Right lobe of liver (tissue), 6 donors: ENCODE measurements around the gene ATP1A2. TPM values are rescaled to one million over a fixed set of nuclear protein-coding genes. Genes with fewer than 3 reads are reported as not detected.
A peak's percentile ranks its signal among the peaks of the same experiment; 100 is the strongest.

Experiments
- ATAC-seq, 4 donors: fragments of 200-7000 bp; cut with Tn5 transposase; one replicate each; pipeline ENCODE4 v1.9.1; 2020; ENCODE audit warnings: mild to moderate bottlenecking in 4 of 4, moderate library complexity in 4 of 4
- DNase-seq, 3 donors: peaks; one replicate each; pipeline ENCODE4 v3.0.0-alpha.2; 2020
- H3K27ac ChIP-seq, 3 donors: fragments of 200-600 bp; one replicate each; pipeline ENCODE4 v1.8.0; 2022
- H3K27me3 ChIP-seq, 2 donors: fragments of 200-600 bp; one replicate each; pipeline ENCODE4 v1.8.0; 2022
- H3K36me3 ChIP-seq, 4 donors: fragments of 200-600 bp; sonication (generic) in 1 of 4; one replicate each; pipeline versions ENCODE4 v1.5.1 to v1.8.0; 2017 to 2022; ENCODE audit warnings: control low read depth in 1 of 4
- H3K4me1 ChIP-seq, 4 donors: fragments of 200-600 bp; sonication (generic) in 1 of 4; one replicate each; pipeline versions ENCODE4 v1.5.1 to v1.8.0; 2017 to 2022; ENCODE audit warnings: control low read depth in 1 of 4
- H3K4me3 ChIP-seq, 3 donors: fragments of 200-600 bp; one replicate each; pipeline ENCODE4 v1.8.0; 2022
- H3K9me3 ChIP-seq, 4 donors: fragments of 200-600 bp; sonication (generic) in 1 of 4; one replicate each; pipeline versions ENCODE4 v1.5.1 to v1.8.0; 2017 to 2022; ENCODE audit warnings: control low read depth in 1 of 4
- CTCF ChIP-seq, 4 donors: fragments of 200-600 bp in 3 of 4; fragments of 450-650 bp in 1 of 4; IDR thresholded peaks; one replicate each; pipeline versions ENCODE4 v1.5.1 to v1.8.0; 2016 to 2022; ENCODE audit warnings: antibody characterized with exemption in 4 of 4, mild to moderate bottlenecking in 2 of 4
- POLR2A ChIP-seq: fragments of 450-650 bp; IDR thresholded peaks from one replicate; pipeline ENCODE4 v1.6.1; 2017; ENCODE audit warnings: antibody characterized with exemption, mild to moderate bottlenecking
- WGBS: methylation state at CpG from one replicate; pipeline ENCODE4 v1.1.6; 2018; ENCODE audit warnings: low coverage, low lambda C conversion rate; ENCODE audit not compliant: insufficient coverage; ENCODE audit errors: missing lambda C conversion rate; 5-methylcytosine and 5-hydroxymethylcytosine counted together
- intact Hi-C, 2 donors: fragments of 100-400 bp; cut with DNase I; formaldehyde crosslinking; loops; one replicate each; pipeline versions ENCODE4 v1.11.2 to v1.14.1; 2022
- long read RNA-seq: library from polyadenylated mRNA; unstranded; transcript quantifications from one replicate; pipeline ENCODE4 v2.0.0, GENCODE V29; 2019
- total RNA-seq, 6 experiments: library from RNA; depleted of rRNA in 2 of 6; stranded (reverse); fragments of >200 nt in 2 of 6; fragmentation: NEBNext Ultra II Directional in 3 of 6; extraction: Animal tissue kit (Norgen Biotek cat#: 25700) in 3 of 6; gene quantifications; one replicate each; pipeline versions ENCODE4 v1.1.0 to v1.2.4, GENCODE V29; 2016 to 2023
- donor health status: DM: no; HTN: yes; CAD: no.
- donor health status: DM: no; HTN: no; CAD: no.
- donor health status: DM: no; HTN: no; CAD: no.
- donor health status: DM: no; HTN: yes; CAD: no.
- donor health status: DM: no; HTN: yes; CAD: no.

The ATP1A2 gene
- total RNA-seq = 1 to 10 TPM in 1 of 6 experiments, under 1 TPM in 5; 0.22 to 1.7 (median 0.36) TPM
- long read RNA-seq = 0 reads

GRCh38 chr1:160115545-160116282 lies at the start of gene ATP1A2:
Gene ATP1A2 (plus strand): TSS chr1:160115759. CDS start chr1:160115862, 103 bp downstream.
- WGBS = 29% methylated on average over 10 of the region's 16 CpGs
- no peaks in the 10 kb centered on the region for H3K27me3 ChIP-seq
- H3K4me1 ChIP-seq = no peaks in the 10 kb centered on the region
- no peaks in the 10 kb centered on the region for H3K9me3 ChIP-seq
- H3K27ac ChIP-seq = no peak within 1 kb of the TSS
- intact Hi-C loops = loop anchor here in 1 of 2 donors (10.0 kb wide), 1 partner anchor 59 kb away; no protein-coding TSS in a partner anchor
- H3K36me3 ChIP-seq = no peaks in the 10 kb centered on the region
- no peak for TF ChIP-seq CTCF (IDR thresholded peaks at IDR 0.05)
- DNase-seq = no peak
- ATAC-seq = no peak
- no peak within 1 kb of the TSS for H3K4me3 ChIP-seq

GRCh38 chr1:160066829-160067745 lies 48.5 kb upstream of the ATP1A2 start:
- Histone ChIP-seq H3K36me3 (no peaks in the 10 kb centered on the region), H3K4me3 (no peak overlapping the region), H3K9me3 (no peaks in the 10 kb centered on the region), H3K27me3 (no peaks in the 10 kb centered on the region), H3K4me1 (peaks cover 0 to 10% (median 0%) of the 10 kb centered on the region in 4 donors), H3K27ac (no peak overlapping the region)
- ATAC-seq (no peak), DNase-seq (no peak)
- intact Hi-C loops = no loop called here
- 58% methylated on average over 5 of the region's 6 CpGs for WGBS
- no peak for TF ChIP-seq POLR2A
- no peak for TF ChIP-seq CTCF (IDR thresholded peaks at IDR 0.05)

- H3K36me3 ChIP-seq = no peaks in the 10 kb centered on the region
- H3K4me3 ChIP-seq = no peak overlapping the region
- WGBS = 59% methylated on average over 3 of the region's 5 CpGs
- H3K4me1 ChIP-seq = peaks cover 0 to 10% (median 0%) of the 10 kb centered on the region in 4 donors
- H3K9me3 ChIP-seq = no peaks in the 10 kb centered on the region
- TF ChIP-seq CTCF (IDR thresholded peaks at IDR 0.05) (no peak), POLR2A (no peak)
- H3K27me3 ChIP-seq = no peaks in the 10 kb centered on the region
- intact Hi-C loops = no loop called here
- no peak overlapping the region for H3K27ac ChIP-seq
- no peak for DNase-seq
- no peak for ATAC-seq
Observed at GRCh38 chr1:160068225-160068624, 47.3 kb upstream of the ATP1A2 start.

GRCh38 chr1:160069460-160070231 lies 45.9 kb upstream of the ATP1A2 start, which contains the start of gene KCNJ10:
Gene KCNJ10 (minus strand): TSS chr1:160070160. CDS start chr1:160042532, 27,628 bp downstream.
- TF ChIP-seq POLR2A = no peak
- no peak for TF ChIP-seq CTCF (IDR thresholded peaks at IDR 0.05)
- 12% methylated on average over 16 of the region's 32 CpGs for WGBS
- Histone ChIP-seq H3K4me3 (peak within 1 kb of the TSS; percentile 36 to 41 (median 38)), H3K27ac (peak within 1 kb of the TSS in 1 of 3 donors; percentile 5), H3K9me3 (no peaks in the 10 kb centered on the region), H3K4me1 (peaks cover 0 to 10% (median 0%) of the 10 kb centered on the region in 4 donors), H3K27me3 (no peaks in the 10 kb centered on the region), H3K36me3 (no peaks in the 10 kb centered on the region)
- DNase-seq (peak in 1 of 3 donors; percentile 55), ATAC-seq (no peak)
- intact Hi-C loops = no loop called here
